Measurements from ENCODE around the gene SLC6A4. TPM values are rescaled to one million over a fixed set of nuclear protein-coding genes. Genes with fewer than 3 reads are reported as not detected.

Gene SLC6A4
- total RNA-seq, 1 experiment from 2014 or later = 0.02 TPM

- H2BK120ac ChIP-seq (ENCODE audit: low read depth, low read length, poor library complexity, severe bottlenecking) = no peak overlapping the region
- Mint-ChIP-seq H3K9me3 (no peaks in the 10 kb centered on the region), H3K27me3 (ENCODE audit: low read depth) (peaks cover 37% of the 10 kb centered on the region), H3K36me3 (ENCODE audit: insufficient read depth in 1 of 3, low read depth in 3 of 3) (no peaks in the 10 kb centered on the region), H3K27ac (no peak overlapping the region), H3K4me1 (peaks cover 14 to 16% of the 10 kb centered on the region in 2 experiments), H3K4me3 (no peak overlapping the region)
- H4K91ac ChIP-seq (ENCODE audit: insufficient read length, low read depth, low read length) = no peak overlapping the region
- DNase-seq = no peak
- no peak overlapping the region for H3K18ac ChIP-seq (ENCODE audit: insufficient read length, low read depth, low read length)
- H2AK5ac ChIP-seq (ENCODE audit: insufficient read length, low read length) = no peak overlapping the region
- no peak overlapping the region for H2BK5ac ChIP-seq (ENCODE audit: insufficient read length, low read length)
- H3K4ac ChIP-seq (ENCODE audit: low read depth, low read length) = no peak overlapping the region
- H2AFZ ChIP-seq (ENCODE audit: low read length) = no peak overlapping the region
- H4K8ac ChIP-seq (replicated peaks; ENCODE audit: insufficient read length, low read depth, low read length) = no peak overlapping the region
- no peak overlapping the region for H3K9ac ChIP-seq (ENCODE audit: extremely low read depth, insufficient read length, low read length)
- no peak overlapping the region for H3K23ac ChIP-seq (ENCODE audit: insufficient read length, low read depth, low read length)
- H3K14ac ChIP-seq (ENCODE audit: insufficient read depth, low read length) = no peak overlapping the region
- no peaks in the 10 kb centered on the region for H3K23me2 ChIP-seq (ENCODE audit: insufficient read length, low read depth, low read length, poor library complexity, severe bottlenecking)
- no peak overlapping the region for H3T11ph ChIP-seq (ENCODE audit: low read length)
- no peak overlapping the region for H3K56ac ChIP-seq (ENCODE audit: insufficient read length, low read depth, low read length)
- no peaks in the 10 kb centered on the region for H4K20me1 ChIP-seq (ENCODE audit: control insufficient read depth, insufficient read depth, insufficient read length)
- H3K4me1 ChIP-seq (ENCODE audit: insufficient read depth, low read length) = no peaks in the 10 kb centered on the region
- H3K79me1 ChIP-seq (ENCODE audit: insufficient read depth, low read depth, low read length, poor library complexity, severe bottlenecking) = no peaks in the 10 kb centered on the region
- no peak overlapping the region for H3K27ac ChIP-seq (ENCODE audit: insufficient read length, low read depth, low read length)
- H3K9me3 ChIP-seq (ENCODE audit: control insufficient read depth, low read depth, low read length) = no peaks in the 10 kb centered on the region
- H4K5ac ChIP-seq (ENCODE audit: insufficient read length, low read depth, low read length) = no peak overlapping the region
- no CpG with 5 or more reads among the region's 3 CpGs for WGBS (ENCODE audit: extremely low coverage, insufficient read length, low lambda C conversion rate)
- H2BK12ac ChIP-seq (ENCODE audit: insufficient read length, low read depth, low read length) = no peak overlapping the region
- H2BK15ac ChIP-seq (ENCODE audit: low read depth, low read length) = no peak overlapping the region
- H3K79me2 ChIP-seq (ENCODE audit: insufficient read depth, low read length) = no peaks in the 10 kb centered on the region
- no peak overlapping the region for H2BK20ac ChIP-seq (ENCODE audit: low read depth, low read length, poor library complexity, severe bottlenecking)
- TF ChIP-seq CTCF (conservative IDR thresholded peaks at IDR 0.05) = no peak
- H3K27me3 ChIP-seq (ENCODE audit: insufficient read depth, low read length) = no peaks in the 10 kb centered on the region
- H3K4me2 ChIP-seq (ENCODE audit: insufficient read depth, insufficient read length, low read length) = no peak overlapping the region
These were observed 7.5 kb downstream of the SLC6A4 start for GRCh38 chr17:30228011-30228410.

Data from H9 (cell line).